ENCODE measurements around the gene ZNF552.
"Not testable (repeated sequence)": the region's sequence is repeated elsewhere in the genome, so short reads cannot be mapped to it uniquely, and the experiment has no call there.

DNA sequence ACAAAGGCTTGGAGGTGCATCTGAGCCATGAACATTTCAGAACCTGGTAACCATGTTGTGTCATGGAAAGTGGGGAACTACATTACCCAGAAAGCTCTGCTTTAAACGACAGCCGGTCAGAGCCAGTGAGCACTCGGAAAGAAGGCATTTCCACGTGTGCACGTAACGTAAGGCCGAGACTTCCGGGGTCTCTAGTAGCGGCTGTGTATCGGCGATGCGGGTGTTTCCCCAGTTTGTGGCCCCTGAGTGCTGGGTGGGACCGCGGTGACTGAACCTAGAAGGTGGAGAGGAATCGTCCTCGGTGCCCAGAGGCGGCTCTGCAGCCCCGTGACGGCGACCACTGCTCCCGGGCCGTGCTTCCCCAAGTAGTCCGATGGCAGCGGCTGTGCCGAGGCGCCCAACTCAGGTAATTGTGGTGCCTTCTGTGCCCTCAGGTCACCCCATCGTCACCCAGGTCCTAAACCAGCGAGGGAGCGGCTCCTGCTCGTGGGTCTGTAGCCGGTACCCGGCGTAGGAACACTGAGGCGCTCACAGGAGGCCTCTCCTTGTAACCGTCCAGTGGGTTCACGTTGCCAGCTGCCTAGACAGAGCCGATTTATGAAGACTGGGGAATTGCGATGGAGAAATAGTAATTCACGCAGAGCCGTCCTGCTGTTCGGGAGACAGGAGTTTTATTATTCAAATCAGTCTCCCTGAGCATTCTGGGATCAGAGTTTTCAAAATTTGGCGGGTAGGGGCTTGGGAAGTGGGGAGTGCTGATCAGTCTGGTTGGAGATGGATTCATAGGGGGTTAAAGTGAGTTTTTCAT, 35.2 kb upstream of the ZNF552 start, which contains the start of gene ZNF587:
- TF ChIP-seq CTCF (IDR thresholded peaks at IDR 0.05) = not testable (repeated sequence)
- TF ChIP-seq POLR2AphosphoS5 (IDR thresholded peaks at IDR 0.05) = peak; percentile 90
- peak; percentile 11 for TF ChIP-seq POLR2A (IDR thresholded peaks at IDR 0.05)

Data from prostate gland (tissue), 2 donors.